Naive B cell (primary cell): Measurements from ENCODE around the gene GOLT1B. TPM values are rescaled to one million over a fixed set of nuclear protein-coding genes. Genes with fewer than 3 reads are reported as not detected.

Source experiments
- ATAC-seq, 2 donors: fragments of 150-1000 bp; cut with Tn5 transposase; 2 replicates each; pipeline ENCODE4 v1.10.0; 2021; ENCODE audit warnings: low read depth in 2 of 2, mild to moderate bottlenecking in 2 of 2, moderate library complexity in 2 of 2
- DNase-seq: peaks from one replicate; pipeline ENCODE4 v3.0.0; 2022
- H3K27ac Mint-ChIP-seq, 6 donors: one replicate each; pipeline ENCODE4 v1.8.0; 2020 to 2022; ENCODE audit warnings: mild to moderate bottlenecking in 6 of 6, mixed read lengths in 6 of 6, moderate library complexity in 5 of 6, inconsistent platforms in 2 of 6
- H3K27me3 Mint-ChIP-seq, 3 donors: one replicate each; pipeline ENCODE4 v1.8.0; 2021 to 2022; ENCODE audit warnings: mixed read lengths in 3 of 3, mild to moderate bottlenecking in 1 of 3
- H3K36me3 Mint-ChIP-seq, 2 donors: one replicate each; pipeline ENCODE4 v1.8.0; 2020 to 2022; ENCODE audit warnings: mixed read lengths in 2 of 2, inconsistent platforms in 1 of 2, mild to moderate bottlenecking in 1 of 2
- H3K4me1 Mint-ChIP-seq, 3 donors: one replicate each; pipeline ENCODE4 v1.8.0; 2020 to 2022; ENCODE audit warnings: mixed read lengths in 3 of 3, inconsistent platforms in 1 of 3, mild to moderate bottlenecking in 1 of 3, moderate library complexity in 1 of 3
- H3K4me3 Mint-ChIP-seq, 8 donors: one replicate each; pipeline ENCODE4 v1.8.0; 2020 to 2022; ENCODE audit warnings: mild to moderate bottlenecking in 8 of 8, mixed read lengths in 8 of 8, moderate library complexity in 8 of 8, inconsistent platforms in 2 of 8
- H3K9me3 Mint-ChIP-seq, 7 donors: one replicate each; pipeline ENCODE4 v1.8.0; 2020 to 2022; ENCODE audit warnings: mixed read lengths in 7 of 7, mild to moderate bottlenecking in 5 of 7, inconsistent platforms in 2 of 7, moderate library complexity in 1 of 7
- polyA plus RNA-seq, 6 donors: library from polyadenylated mRNA; unstranded; fragments of 300-500 nt; fragmentation: Illumina TruSeq; gene quantifications; one replicate each; pipeline ENCODE4 v1.2.3, GENCODE V29; 2021; ENCODE audit warnings: low read depth in 6 of 6

Gene GOLT1B
- polyA plus RNA-seq, 6 donors from 2014 or later, result 9.1 to 21.8 (median 19.7) TPM

DNA sequence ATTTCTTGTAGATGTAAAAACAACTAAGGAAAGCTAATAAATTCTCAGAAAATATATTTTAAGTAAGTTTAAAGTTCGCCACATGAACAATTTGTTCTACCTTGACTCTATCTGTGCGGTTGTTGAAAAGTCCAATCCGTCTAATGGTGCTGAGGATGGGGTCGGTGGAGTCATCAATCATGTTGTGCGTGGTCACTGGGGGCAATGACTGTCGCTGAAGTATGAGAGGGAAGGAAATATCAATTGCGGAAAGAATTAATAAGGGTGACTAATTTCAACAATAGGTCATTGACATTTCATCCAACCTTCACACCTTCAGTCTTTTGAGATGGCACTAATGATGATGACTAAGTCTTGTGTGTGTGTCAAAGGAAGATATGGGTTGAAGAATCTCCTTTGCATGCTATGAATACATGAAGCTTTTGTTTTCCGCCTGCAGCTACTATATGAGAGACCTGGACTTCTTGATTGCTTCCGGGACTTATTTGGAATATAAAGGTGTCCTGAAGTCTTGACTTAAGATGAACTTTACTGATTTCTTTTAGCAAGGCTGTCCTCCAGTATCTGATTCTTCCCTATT is 56.6 kb downstream of the GOLT1B start:
- DNase-seq (no peak), ATAC-seq (no peak)
- Mint-ChIP-seq H3K27me3 (peaks cover 0 to 13% (median 4%) of the 10 kb centered on the region in 3 donors), H3K4me3 (no peak overlapping the region), H3K27ac (no peak overlapping the region), H3K36me3 (no peaks in the 10 kb centered on the region), H3K4me1 (no peaks in the 10 kb centered on the region), H3K9me3 (peaks cover 0 to 8% (median 2%) of the 10 kb centered on the region in 7 donors)

DNA sequence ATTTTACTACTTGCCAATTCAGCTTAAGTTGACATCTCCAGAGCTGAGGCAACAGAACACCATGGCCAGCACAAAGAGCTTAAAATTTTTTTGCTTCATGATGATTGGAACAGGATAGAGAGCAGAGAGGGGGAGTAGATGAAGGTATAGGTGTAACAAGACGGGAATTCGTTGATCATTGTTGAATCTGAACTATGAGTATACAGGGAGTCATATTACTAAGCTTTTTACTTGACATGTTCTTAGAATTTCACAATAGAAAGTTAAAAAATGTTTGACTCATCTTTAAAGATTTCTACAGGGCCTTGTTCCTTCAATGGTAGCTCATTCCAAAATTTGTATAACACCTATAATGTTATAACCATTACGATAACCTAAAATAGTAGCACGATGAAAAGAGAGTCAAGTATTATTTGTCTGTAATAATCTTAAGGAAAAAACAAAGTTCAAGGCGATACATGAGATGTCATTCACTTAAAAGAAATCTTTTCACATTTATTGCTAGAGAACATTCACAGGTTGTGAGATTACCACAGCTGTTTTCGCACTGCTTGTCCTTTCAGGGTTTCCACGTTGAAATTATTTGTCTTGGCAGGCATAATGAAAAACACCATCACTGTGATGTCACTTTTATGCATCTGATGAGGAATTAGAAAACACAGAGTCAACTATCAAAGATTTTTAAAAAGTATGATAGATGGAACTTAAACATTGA is 58.4 kb downstream of the GOLT1B start:
- Mint-ChIP-seq H3K9me3 (no peaks in the 10 kb centered on the region), H3K27me3 (peaks cover 0 to 13% (median 0%) of the 10 kb centered on the region in 3 donors), H3K4me1 (no peaks in the 10 kb centered on the region), H3K36me3 (no peaks in the 10 kb centered on the region), H3K27ac (no peak overlapping the region), H3K4me3 (no peak overlapping the region)
- DNase-seq (no peak), ATAC-seq (no peak)

GRCh38 chr12:21561158-21561557 is 59.6 kb downstream of the GOLT1B start:
- Mint-ChIP-seq H3K27me3 (peaks cover 0 to 7% (median 4%) of the 10 kb centered on the region in 3 donors), H3K4me1 (no peaks in the 10 kb centered on the region), H3K36me3 (no peaks in the 10 kb centered on the region), H3K27ac (no peak overlapping the region), H3K9me3 (no peaks in the 10 kb centered on the region), H3K4me3 (no peak overlapping the region)
- DNase-seq, result no peak
- ATAC-seq, result no peak

DNA sequence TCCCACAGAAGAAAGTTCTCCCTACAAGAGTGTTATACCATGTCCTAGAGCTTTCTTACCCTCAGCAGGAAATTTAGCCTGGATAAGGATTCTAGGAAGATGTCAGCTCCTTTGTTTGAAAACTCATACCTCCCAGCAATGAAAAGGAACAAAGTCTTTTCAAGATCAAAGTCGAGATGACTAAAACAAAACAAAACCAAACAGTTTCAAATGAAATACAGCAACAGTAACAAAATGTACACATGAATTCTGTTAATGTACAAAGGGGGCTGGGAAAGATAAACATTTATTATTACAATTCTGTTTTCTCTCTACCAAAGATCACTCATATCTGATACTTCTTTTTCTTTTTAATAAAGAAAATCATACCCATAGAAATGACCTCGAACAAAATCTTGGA is 61.3 kb downstream of the GOLT1B start:
- Mint-ChIP-seq H3K27me3 (peaks cover 0 to 6% (median 4%) of the 10 kb centered on the region in 3 donors), H3K27ac (no peak overlapping the region), H3K36me3 (no peaks in the 10 kb centered on the region), H3K9me3 (no peaks in the 10 kb centered on the region), H3K4me3 (no peak overlapping the region), H3K4me1 (no peaks in the 10 kb centered on the region)
- ATAC-seq (no peak), DNase-seq (no peak)

- H3K4me1 Mint-ChIP-seq, result no peaks in the 10 kb centered on the region
- no peak overlapping the region for H3K27ac Mint-ChIP-seq
- H3K27me3 Mint-ChIP-seq, result peaks cover 0 to 14% (median 6%) of the 10 kb centered on the region in 3 donors
- H3K4me3 Mint-ChIP-seq, result no peak overlapping the region
- no peak for ATAC-seq
- no peak for DNase-seq
- no peaks in the 10 kb centered on the region for H3K36me3 Mint-ChIP-seq
- H3K9me3 Mint-ChIP-seq, result no peaks in the 10 kb centered on the region
Measured at GRCh38 chr12:21566223-21566906, 64.8 kb downstream of the GOLT1B start.

DNA sequence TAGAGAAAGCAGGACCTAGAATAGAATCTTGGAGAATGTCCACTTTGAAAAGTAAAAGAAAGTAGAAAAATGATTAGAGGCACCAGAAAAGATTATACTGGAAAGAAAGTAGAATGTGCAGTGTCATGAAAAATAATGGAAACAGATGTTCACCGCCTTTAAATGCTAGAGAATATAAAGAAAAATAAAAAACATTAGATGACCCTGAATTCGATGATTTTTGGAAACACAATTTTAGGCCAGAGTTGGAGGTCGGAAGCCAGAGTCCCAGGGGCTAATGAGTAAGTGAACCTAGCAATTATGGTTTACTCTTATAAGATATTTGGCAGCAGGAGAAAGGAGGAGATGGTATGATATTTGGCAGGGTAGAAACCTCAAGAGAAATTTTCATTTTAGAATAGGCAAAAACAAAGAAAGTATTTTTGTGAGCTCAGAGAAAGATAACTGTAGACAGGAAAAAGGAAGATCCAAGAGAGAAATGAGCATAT is 65.4 kb downstream of the GOLT1B start:
- H3K4me1 Mint-ChIP-seq, result no peaks in the 10 kb centered on the region
- no peak overlapping the region for H3K27ac Mint-ChIP-seq
- no peaks in the 10 kb centered on the region for H3K9me3 Mint-ChIP-seq
- H3K4me3 Mint-ChIP-seq, result no peak overlapping the region
- peaks cover 0 to 14% (median 5%) of the 10 kb centered on the region in 3 donors for H3K27me3 Mint-ChIP-seq
- ATAC-seq (no peak), DNase-seq (no peak)
- H3K36me3 Mint-ChIP-seq, result no peaks in the 10 kb centered on the region

Other genes with a start within 250 kb of the GOLT1B start
- not detected for gene SLCO1A2, start 166.9 kb upstream of the GOLT1B start, polyA plus RNA-seq
- not detected for gene IAPP, start 128.9 kb upstream of the GOLT1B start, polyA plus RNA-seq
- gene PYROXD1, start 64.1 kb upstream of the GOLT1B start, polyA plus RNA-seq, result 10 to 100 TPM; 21.8 to 35.5 (median 26.4) TPM
- gene RECQL, start 154 bp upstream of the GOLT1B start, polyA plus RNA-seq, result 10 to 100 TPM; 25.0 to 77.3 (median 60.6) TPM
- gene SPX, start 24.5 kb downstream of the GOLT1B start, polyA plus RNA-seq, result under 1 TPM in 3 of 6 donors, not detected in 3; 0.47 to 0.65 (median 0.65) TPM
- gene GYS2, start 103.1 kb downstream of the GOLT1B start, polyA plus RNA-seq, result not detected
- 100 to 1,000 TPM; 173 to 356 (median 296) TPM for gene LDHB, start 156.1 kb downstream of the GOLT1B start, polyA plus RNA-seq